PC-3 (cell line): ENCODE measurements around the gene SAMD13.

ENCODE experiments used
- EZH2 ChIP-seq: fragments of 300-600 bp; sonication (generic); IDR thresholded peaks from one replicate; pipeline ENCODE4 v1.6.1; 2017; ENCODE audit warnings: antibody characterized with exemption, mild to moderate bottlenecking, low read length; ENCODE audit not compliant: unreplicated experiment
- TF ChIP-seq, protein P1 (sequence below): fragments of 300-600 bp; sonication (generic); conservative IDR thresholded peaks from 2 replicates; pipeline ENCODE4 v1.5.1; 2017; ENCODE audit warnings: antibody characterized with exemption, low read depth, mild to moderate bottlenecking, low read length

DNA sequence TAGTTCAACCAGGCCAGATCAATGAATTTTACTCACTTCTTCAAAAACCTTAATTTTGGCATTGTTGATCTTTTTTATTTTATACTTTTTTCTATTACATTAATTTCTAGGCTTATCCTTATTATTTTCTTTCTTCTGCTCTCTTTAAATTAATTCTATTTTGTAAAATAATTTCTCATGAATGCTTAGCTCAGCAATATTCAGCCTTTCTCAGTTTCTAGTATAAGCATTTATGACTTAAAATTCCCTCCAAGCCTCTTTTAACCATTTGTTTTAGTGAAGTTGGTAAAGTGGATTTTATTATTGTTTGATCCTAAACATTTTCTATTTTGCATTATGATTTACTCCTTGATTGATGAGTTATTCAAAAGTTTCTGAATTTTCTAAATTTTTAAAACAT is 20.6 kb upstream of the SAMD13 start:
- TF ChIP-seq, protein P1, sequence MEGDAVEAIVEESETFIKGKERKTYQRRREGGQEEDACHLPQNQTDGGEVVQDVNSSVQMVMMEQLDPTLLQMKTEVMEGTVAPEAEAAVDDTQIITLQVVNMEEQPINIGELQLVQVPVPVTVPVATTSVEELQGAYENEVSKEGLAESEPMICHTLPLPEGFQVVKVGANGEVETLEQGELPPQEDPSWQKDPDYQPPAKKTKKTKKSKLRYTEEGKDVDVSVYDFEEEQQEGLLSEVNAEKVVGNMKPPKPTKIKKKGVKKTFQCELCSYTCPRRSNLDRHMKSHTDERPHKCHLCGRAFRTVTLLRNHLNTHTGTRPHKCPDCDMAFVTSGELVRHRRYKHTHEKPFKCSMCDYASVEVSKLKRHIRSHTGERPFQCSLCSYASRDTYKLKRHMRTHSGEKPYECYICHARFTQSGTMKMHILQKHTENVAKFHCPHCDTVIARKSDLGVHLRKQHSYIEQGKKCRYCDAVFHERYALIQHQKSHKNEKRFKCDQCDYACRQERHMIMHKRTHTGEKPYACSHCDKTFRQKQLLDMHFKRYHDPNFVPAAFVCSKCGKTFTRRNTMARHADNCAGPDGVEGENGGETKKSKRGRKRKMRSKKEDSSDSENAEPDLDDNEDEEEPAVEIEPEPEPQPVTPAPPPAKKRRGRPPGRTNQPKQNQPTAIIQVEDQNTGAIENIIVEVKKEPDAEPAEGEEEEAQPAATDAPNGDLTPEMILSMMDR: no peak
- TF ChIP-seq EZH2: no peak
